ENCODE results near the gene GHRHR. TPM values are rescaled to one million over a fixed set of nuclear protein-coding genes. Genes with fewer than 3 reads are reported as not detected.
A peak's percentile ranks its signal among the peaks of the same experiment; 100 is the strongest.

Gene GHRHR
- total and polyA plus RNA-seq, 9 donors: not detected

- TF ChIP-seq EP300 (IDR thresholded peaks at IDR 0.05) (no peak), POLR2A (IDR thresholded peaks at IDR 0.05) (no peak)
- TF ChIP-seq, protein P1, sequence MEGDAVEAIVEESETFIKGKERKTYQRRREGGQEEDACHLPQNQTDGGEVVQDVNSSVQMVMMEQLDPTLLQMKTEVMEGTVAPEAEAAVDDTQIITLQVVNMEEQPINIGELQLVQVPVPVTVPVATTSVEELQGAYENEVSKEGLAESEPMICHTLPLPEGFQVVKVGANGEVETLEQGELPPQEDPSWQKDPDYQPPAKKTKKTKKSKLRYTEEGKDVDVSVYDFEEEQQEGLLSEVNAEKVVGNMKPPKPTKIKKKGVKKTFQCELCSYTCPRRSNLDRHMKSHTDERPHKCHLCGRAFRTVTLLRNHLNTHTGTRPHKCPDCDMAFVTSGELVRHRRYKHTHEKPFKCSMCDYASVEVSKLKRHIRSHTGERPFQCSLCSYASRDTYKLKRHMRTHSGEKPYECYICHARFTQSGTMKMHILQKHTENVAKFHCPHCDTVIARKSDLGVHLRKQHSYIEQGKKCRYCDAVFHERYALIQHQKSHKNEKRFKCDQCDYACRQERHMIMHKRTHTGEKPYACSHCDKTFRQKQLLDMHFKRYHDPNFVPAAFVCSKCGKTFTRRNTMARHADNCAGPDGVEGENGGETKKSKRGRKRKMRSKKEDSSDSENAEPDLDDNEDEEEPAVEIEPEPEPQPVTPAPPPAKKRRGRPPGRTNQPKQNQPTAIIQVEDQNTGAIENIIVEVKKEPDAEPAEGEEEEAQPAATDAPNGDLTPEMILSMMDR (IDR thresholded peaks at IDR 0.05): no peak
- intact Hi-C loops (cut with DNase I): loop anchor here in 2 of 4 donors (5.0 to 10.0 kb wide), 2 partner anchors 126 to 134 kb away; no protein-coding TSS in a partner anchor
- H3K27me3 ChIP-seq: no peaks in the 10 kb centered on the region
- H3K9me3 ChIP-seq: no peaks in the 10 kb centered on the region
- peak in 3 of 5 donors; percentile 23 to 51 (median 51) for DNase-seq
- H3K4me1 ChIP-seq (ENCODE audit: insufficient read depth): peaks cover 5% of the 10 kb centered on the region
- H3K36me3 ChIP-seq: no peaks in the 10 kb centered on the region
- H3K27ac ChIP-seq: no peak overlapping the region
- H3K4me3 ChIP-seq: no peak overlapping the region
- 43 to 45% (median 45%) methylated on average over 19 of the region's 19 CpGs for WGBS, 3 donors
These were observed 24.7 kb downstream of the GHRHR start for GRCh38 chr7:30988351-30989005.

- Histone ChIP-seq H3K9me3 (no peaks in the 10 kb centered on the region), H3K27ac (no peak overlapping the region), H3K4me3 (no peak overlapping the region), H3K4me1 (ENCODE audit: insufficient read depth) (peaks cover 5% of the 10 kb centered on the region), H3K36me3 (no peaks in the 10 kb centered on the region), H3K27me3 (no peaks in the 10 kb centered on the region)
- no peak for DNase-seq
- 86 to 87% (median 86%) methylated on average over 16 of the region's 16 CpGs for WGBS, 3 donors
- TF ChIP-seq, protein P1 (IDR thresholded peaks at IDR 0.05): no peak
- no peak for TF ChIP-seq EP300 (IDR thresholded peaks at IDR 0.05)
- TF ChIP-seq POLR2A (IDR thresholded peaks at IDR 0.05): no peak
- intact Hi-C loops (cut with DNase I): loop anchor here in 2 of 4 donors (5.0 to 10.0 kb wide), 2 partner anchors 126 to 133 kb away; no protein-coding TSS in a partner anchor
These were observed 25.5 kb downstream of the GHRHR start for GRCh38 chr7:30989008-30989823.

DNA sequence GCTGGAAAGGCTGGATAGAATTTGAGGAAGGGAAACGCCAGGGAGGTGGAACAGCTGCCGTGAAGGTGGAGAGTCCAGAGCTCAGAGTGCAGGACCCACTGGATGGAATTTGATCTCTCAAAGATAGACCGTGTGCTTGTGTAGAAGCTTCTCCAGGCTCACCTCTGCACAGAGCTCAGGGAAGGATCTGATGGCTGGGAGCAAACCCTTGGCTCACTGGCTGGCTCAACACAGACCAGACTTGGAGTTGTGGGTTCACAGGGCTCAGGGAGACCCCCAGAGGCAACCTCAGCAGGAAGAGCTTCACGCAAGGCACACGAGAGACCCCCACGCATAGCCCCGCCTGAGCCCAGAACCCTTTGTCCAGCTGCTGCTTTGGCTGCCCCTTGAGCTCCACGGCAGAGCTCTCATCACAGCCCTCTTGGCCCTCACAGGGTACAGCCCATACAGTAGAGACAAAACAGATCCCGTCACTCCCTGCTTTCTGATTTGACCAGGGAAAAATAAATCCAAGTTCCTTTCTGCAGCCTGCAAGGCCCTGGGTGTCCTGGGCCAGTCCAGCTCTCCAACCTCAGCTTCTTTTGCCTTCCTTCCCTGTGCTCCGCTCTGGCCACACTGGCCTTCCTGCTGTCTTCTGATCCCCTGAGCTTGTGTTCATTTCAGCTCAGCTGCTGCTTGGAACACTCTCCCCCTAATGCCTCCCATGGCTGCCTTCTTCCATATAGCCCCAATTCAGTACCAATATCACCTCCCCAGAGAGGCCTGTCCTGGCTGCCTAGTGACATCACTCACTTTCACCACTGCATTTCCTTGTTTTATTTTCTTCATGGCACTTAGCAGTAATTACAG, 26.3 kb downstream of the GHRHR start:
- no peaks in the 10 kb centered on the region for H3K9me3 ChIP-seq
- H3K27me3 ChIP-seq: no peaks in the 10 kb centered on the region
- H3K4me1 ChIP-seq (ENCODE audit: insufficient read depth): peaks cover 5% of the 10 kb centered on the region
- no peak overlapping the region for H3K4me3 ChIP-seq
- no peak for DNase-seq
- H3K36me3 ChIP-seq: no peaks in the 10 kb centered on the region
- 53 to 60% (median 56%) methylated on average over 10 of the region's 10 CpGs for WGBS, 3 donors
- intact Hi-C loops (cut with DNase I): loop anchor here in 2 of 4 donors (5.0 to 10.0 kb wide), 2 partner anchors 125 to 132 kb away; no protein-coding TSS in a partner anchor
- no peak overlapping the region for H3K27ac ChIP-seq
- TF ChIP-seq EP300 (IDR thresholded peaks at IDR 0.05) (no peak), POLR2A (IDR thresholded peaks at IDR 0.05) (no peak)
- TF ChIP-seq, protein P1 (IDR thresholded peaks at IDR 0.05): no peak

GRCh38 chr7:30990673-30991170, 27.0 kb downstream of the GHRHR start:
- H3K9me3 ChIP-seq: no peaks in the 10 kb centered on the region
- no peak for TF ChIP-seq EP300 (IDR thresholded peaks at IDR 0.05)
- TF ChIP-seq, protein P1 (IDR thresholded peaks at IDR 0.05): no peak
- TF ChIP-seq POLR2A (IDR thresholded peaks at IDR 0.05): no peak
- 89 to 93% (median 89%) methylated on average over 6 of the region's 6 CpGs for WGBS, 3 donors

More at GRCh38 chr7:30990673-30991170, 27.0 kb downstream of the GHRHR start:
- H3K4me1 ChIP-seq (ENCODE audit: insufficient read depth): peaks cover 5% of the 10 kb centered on the region
- H3K27me3 ChIP-seq: no peaks in the 10 kb centered on the region
- H3K36me3 ChIP-seq: no peaks in the 10 kb centered on the region
- intact Hi-C loops (cut with DNase I): no loop called here
- no peak for DNase-seq
- no peak overlapping the region for H3K27ac ChIP-seq
- H3K4me3 ChIP-seq: no peak overlapping the region
